Endothelial cell of umbilical vein (primary cell): Measurements from ENCODE around the gene P2RY2.

Experiments used
- CTCF ChIP-seq, 2 donors: IDR thresholded peaks; 1 replicate in 1 of 2; 2 replicates in 1 of 2; pipeline ENCODE4 v1.5.1; 2011; ENCODE audit warnings: low read length in 2 of 2, mild to moderate bottlenecking in 2 of 2, moderate library complexity in 2 of 2, control low read depth in 1 of 2, inconsistent platforms in 1 of 2, low read depth in 1 of 2; ENCODE audit not compliant: insufficient read depth in 1 of 2; ENCODE audit errors: extremely low read depth in 1 of 2
- EZH2 ChIP-seq: IDR thresholded peaks from 2 replicates; pipeline ENCODE4 v1.6.1; 2012; ENCODE audit warnings: borderline replicate concordance, low read depth, mild to moderate bottlenecking, moderate library complexity, low read length, inconsistent platforms; ENCODE audit not compliant: severe bottlenecking
- FOS ChIP-seq: IDR thresholded peaks from 2 replicates; pipeline ENCODE4 v1.6.1; 2011; ENCODE audit warnings: mild to moderate bottlenecking, low read length, moderate library complexity, borderline replicate concordance; ENCODE audit not compliant: insufficient read depth
- MAX ChIP-seq: IDR thresholded peaks from 2 replicates; pipeline ENCODE4 v1.6.1; 2011; ENCODE audit not compliant: insufficient read depth, insufficient read length
- POLR2AphosphoS5 ChIP-seq: IDR thresholded peaks from 2 replicates; pipeline ENCODE4 v1.6.1; 2012; ENCODE audit warnings: low read depth, mild to moderate bottlenecking, control low read depth, low read length, moderate library complexity; ENCODE audit not compliant: insufficient read depth

GRCh38 chr11:73229321-73229895, 11.3 kb downstream of the P2RY2 start:
- no peak for TF ChIP-seq CTCF (IDR thresholded peaks at IDR 0.05; ENCODE audit: extremely low read depth in 1 of 2, insufficient read depth in 1 of 2, low read depth in 1 of 2, low read length in 2 of 2)
- no peak for TF ChIP-seq EZH2
- no peak for TF ChIP-seq FOS
- TF ChIP-seq MAX = no peak
- no peak for TF ChIP-seq POLR2AphosphoS5
